Stimulated activated naive CD4-positive, alpha-beta T cell treated with Interleukin-2 at 50 U/mL for 16 hours (primary cell): ENCODE measurements around the gene TPPP3.
"Not testable (repeated sequence)": the region's sequence is repeated elsewhere in the genome, so short reads cannot be mapped to it uniquely, and the experiment has no call there.

Experiments
- DNase-seq: peaks from one replicate; lab custom pipeline; 2025; lab: John Stamatoyannopoulos, UW

Gene TPPP3

GRCh38 chr16:67389911-67390815, 3.1 kb downstream of the TPPP3 start:
- DNase-seq = no peak

- DNase-seq = no peak
These were observed 4.7 kb downstream of the TPPP3 start for GRCh38 chr16:67388591-67388990.

GRCh38 chr16:67388191-67388590, 5.1 kb downstream of the TPPP3 start:
- no peak for DNase-seq

GRCh38 chr16:67387479-67388079, 5.7 kb downstream of the TPPP3 start:
- DNase-seq = no peak

GRCh38 chr16:67386861-67387455, 6.3 kb downstream of the TPPP3 start:
- DNase-seq = no peak

- DNase-seq = no peak
These were observed 8.4 kb downstream of the TPPP3 start for GRCh38 chr16:67384778-67385510.

GRCh38 chr16:67383284-67383683, 10.0 kb downstream of the TPPP3 start:
- no peak for DNase-seq

- DNase-seq = no peak
These were observed 14.7 kb downstream of the TPPP3 start for GRCh38 chr16:67378642-67379041.

- DNase-seq = not testable (repeated sequence)
These were observed 17.3 kb downstream of the TPPP3 start for GRCh38 chr16:67376012-67376411.

GRCh38 chr16:67372664-67373063, 20.6 kb downstream of the TPPP3 start:
- no peak for DNase-seq

GRCh38 chr16:67370661-67371060, 22.6 kb downstream of the TPPP3 start:
- DNase-seq = no peak

GRCh38 chr16:67364600-67365235, 28.6 kb downstream of the TPPP3 start:
- no peak for DNase-seq

- no peak for DNase-seq
These were observed 32.3 kb downstream of the TPPP3 start for GRCh38 chr16:67361038-67361437.

- not testable (repeated sequence) for DNase-seq
These were observed 33.6 kb downstream of the TPPP3 start for GRCh38 chr16:67359540-67360269.

GRCh38 chr16:67357561-67357960, 35.7 kb downstream of the TPPP3 start:
- no peak for DNase-seq

GRCh38 chr16:67356396-67356795, 36.9 kb downstream of the TPPP3 start:
- DNase-seq = no peak

GRCh38 chr16:67352463-67352862, 40.8 kb downstream of the TPPP3 start:
- not testable (repeated sequence) for DNase-seq

GRCh38 chr16:67350324-67350723, 43.0 kb downstream of the TPPP3 start:
- DNase-seq = no peak

- no peak for DNase-seq
These were observed 44.1 kb downstream of the TPPP3 start for GRCh38 chr16:67349172-67349571.

- DNase-seq = no peak
These were observed 47.0 kb downstream of the TPPP3 start for GRCh38 chr16:67346341-67346740.

GRCh38 chr16:67345401-67345800, 47.9 kb downstream of the TPPP3 start:
- DNase-seq = no peak
